Esophagus (tissue), 2 donors: ENCODE data around the gene TBC1D22B. TPM values are rescaled to one million over a fixed set of nuclear protein-coding genes. Genes with fewer than 3 reads are reported as not detected.
A peak's percentile ranks its signal among the peaks of the same experiment; 100 is the strongest.
"Not testable (repeated sequence)": the region's sequence is repeated elsewhere in the genome, so short reads cannot be mapped to it uniquely, and the experiment has no call there.

Experiments used
- H3K27ac ChIP-seq, 2 donors: one replicate each; pipeline ENCODE4 v1.5.1; 2013; ENCODE audit warnings: low read depth in 2 of 2, mild to moderate bottlenecking in 2 of 2, inconsistent platforms in 1 of 2, low read length in 1 of 2, moderate library complexity in 1 of 2
- H3K27me3 ChIP-seq, 2 donors: one replicate each; pipeline ENCODE4 v1.6.1; 2013; ENCODE audit warnings: low read length in 2 of 2, control low read depth in 1 of 2, mild to moderate bottlenecking in 1 of 2; ENCODE audit not compliant: insufficient read depth in 2 of 2, control insufficient read depth in 1 of 2
- H3K36me3 ChIP-seq, 2 donors: one replicate each; pipeline ENCODE4 v1.6.1; 2013; ENCODE audit warnings: low read length in 1 of 2; ENCODE audit not compliant: control insufficient read depth in 2 of 2, insufficient read depth in 2 of 2
- H3K4me1 ChIP-seq, 2 donors: one replicate each; pipeline ENCODE4 v1.6.1; 2013; ENCODE audit warnings: low read length in 1 of 2; ENCODE audit not compliant: control insufficient read depth in 2 of 2, insufficient read depth in 2 of 2
- H3K4me3 ChIP-seq, 2 donors: one replicate each; pipeline ENCODE4 v1.5.1; 2013; ENCODE audit warnings: low read length in 2 of 2, mild to moderate bottlenecking in 2 of 2, low read depth in 1 of 2, moderate library complexity in 1 of 2
- H3K9me3 ChIP-seq, 2 donors: one replicate each; pipeline ENCODE4 v1.6.1; 2013; ENCODE audit warnings: mild to moderate bottlenecking in 2 of 2, low read depth in 1 of 2, low read length in 1 of 2, moderate library complexity in 1 of 2; ENCODE audit not compliant: control insufficient read depth in 2 of 2, insufficient read depth in 1 of 2
- WGBS, 2 donors: extraction: QIAGEN DNeasy Blood & Tissue Kit; methylation state at CpG; one replicate each; pipeline ENCODE4 v1.1.7; 2013; 5-methylcytosine and 5-hydroxymethylcytosine counted together
- polyA plus RNA-seq, 2 donors: library from polyadenylated mRNA; stranded (reverse); fragments of 200-250 nt; gene quantifications; one replicate each; pipeline ENCODE4 v1.2.3, GENCODE V29; 2013
- donor health status: healthy with polysubstance abuse.
- donor health status: Bipolar disorder and iron deficiency.

TBC1D22B gene
- polyA plus RNA-seq, 2 donors: 6.9 to 9.1 TPM

- no peaks in the 10 kb centered on the region for H3K4me1 ChIP-seq
- no peaks in the 10 kb centered on the region for H3K36me3 ChIP-seq
- H3K27ac ChIP-seq: no peak overlapping the region
- H3K4me3 ChIP-seq: no peak overlapping the region
- no peaks in the 10 kb centered on the region for H3K9me3 ChIP-seq
- 78 to 84% methylated on average over 4 of the region's 4 CpGs for WGBS, 2 donors
- no peaks in the 10 kb centered on the region for H3K27me3 ChIP-seq
Measured at GRCh38 chr6:37340639-37340943, 83.0 kb downstream of the TBC1D22B start.

DNA sequence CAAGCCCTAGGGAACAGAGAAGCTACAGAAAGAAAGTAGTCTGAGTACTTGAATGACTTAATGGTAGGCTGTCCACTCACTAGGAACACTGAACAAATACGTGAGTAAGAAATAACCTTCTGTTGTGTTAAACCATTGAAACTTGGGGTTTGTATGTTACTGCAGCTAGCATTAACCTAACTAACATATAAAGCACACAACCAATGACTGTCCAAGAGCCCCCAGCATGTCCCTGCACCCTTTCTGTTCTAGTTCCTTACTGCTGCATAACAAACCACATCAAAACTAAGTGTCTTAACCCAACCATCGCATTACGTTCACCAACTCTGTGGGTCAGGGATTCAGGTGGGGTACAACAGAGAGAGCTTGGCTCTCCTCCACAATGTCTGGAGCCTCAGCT is 85.7 kb downstream of the TBC1D22B start:
- no peak overlapping the region for H3K4me3 ChIP-seq
- H3K27ac ChIP-seq: no peak overlapping the region
- no peaks in the 10 kb centered on the region for H3K27me3 ChIP-seq
- no peaks in the 10 kb centered on the region for H3K9me3 ChIP-seq
- no peaks in the 10 kb centered on the region for H3K36me3 ChIP-seq
- H3K4me1 ChIP-seq: no peaks in the 10 kb centered on the region
- 85 to 87% methylated on average over 3 of the region's 3 CpGs for WGBS, 2 donors

DNA sequence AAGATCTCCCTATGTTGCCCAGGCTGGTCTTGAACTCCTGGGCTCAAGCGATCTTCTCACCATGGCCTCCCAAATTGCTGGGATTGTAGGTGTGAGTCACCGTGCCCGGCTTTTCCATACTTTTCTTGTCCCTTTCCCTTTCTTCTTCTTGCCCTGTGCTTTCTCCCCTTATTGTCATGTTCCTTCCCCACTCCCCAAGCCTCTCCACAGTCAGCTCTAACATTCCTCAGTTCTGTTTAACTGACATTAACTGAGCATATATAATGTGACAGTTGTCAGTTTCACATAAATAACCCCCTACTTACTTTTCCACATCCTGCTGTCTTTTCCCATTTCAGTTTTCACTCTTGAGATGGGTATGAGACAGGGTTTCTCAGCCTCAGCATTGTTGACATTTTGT is 86.7 kb downstream of the TBC1D22B start:
- no peaks in the 10 kb centered on the region for H3K9me3 ChIP-seq
- H3K36me3 ChIP-seq: no peaks in the 10 kb centered on the region
- 87 to 91% methylated on average over 3 of the region's 3 CpGs for WGBS, 2 donors
- no peak overlapping the region for H3K4me3 ChIP-seq
- H3K27ac ChIP-seq: no peak overlapping the region
- no peaks in the 10 kb centered on the region for H3K4me1 ChIP-seq
- no peaks in the 10 kb centered on the region for H3K27me3 ChIP-seq

DNA sequence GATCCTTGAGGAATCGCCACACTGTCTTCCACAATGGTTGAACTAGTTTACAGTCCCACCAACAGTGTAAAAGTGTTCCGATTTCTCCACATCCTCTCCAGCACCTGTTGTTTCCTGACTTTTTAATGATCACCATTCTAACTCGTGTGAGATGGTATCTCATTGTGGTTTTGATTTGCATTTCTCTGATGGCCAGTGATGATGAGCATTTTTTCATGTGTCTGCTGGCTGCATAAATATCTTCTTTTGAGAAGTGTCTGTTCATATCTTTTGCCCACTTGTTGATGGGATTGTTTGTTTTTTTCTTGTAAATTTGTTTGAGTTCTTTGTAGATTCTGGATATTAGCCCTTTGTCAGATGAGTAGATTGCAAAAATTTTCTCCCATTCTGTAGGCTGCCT is 88.2 kb downstream of the TBC1D22B start:
- not testable (repeated sequence) for H3K9me3 ChIP-seq, H3K27ac ChIP-seq, H3K36me3 ChIP-seq, H3K4me1 ChIP-seq, H3K4me3 ChIP-seq, H3K27me3 ChIP-seq
- WGBS, 2 donors: 72 to 81% methylated on average over 3 of the region's 3 CpGs

- WGBS, 2 donors: 84 to 91% methylated on average over 3 of the region's 3 CpGs
Measured at GRCh38 chr6:37347177-37347576, 89.6 kb downstream of the TBC1D22B start.

GRCh38 chr6:37347670-37348111 is 90.1 kb downstream of the TBC1D22B start:
- H3K27ac ChIP-seq: no peak overlapping the region

More at GRCh38 chr6:37347177-37347576, 89.6 kb downstream of the TBC1D22B start:
- Histone ChIP-seq H3K4me3 (no peak overlapping the region), H3K4me1 (no peaks in the 10 kb centered on the region), H3K9me3 (no peaks in the 10 kb centered on the region), H3K27ac (no peak overlapping the region), H3K36me3 (no peaks in the 10 kb centered on the region), H3K27me3 (no peaks in the 10 kb centered on the region)

GRCh38 chr6:37351027-37351426 is 93.5 kb downstream of the TBC1D22B start:
- H3K27ac ChIP-seq: no peak overlapping the region
- H3K4me1 ChIP-seq: no peaks in the 10 kb centered on the region
- H3K36me3 ChIP-seq: no peaks in the 10 kb centered on the region
- no peak overlapping the region for H3K4me3 ChIP-seq
- no peaks in the 10 kb centered on the region for H3K9me3 ChIP-seq
- H3K27me3 ChIP-seq: no peaks in the 10 kb centered on the region
- 90 to 95% methylated on average over 3 of the region's 3 CpGs for WGBS, 2 donors

More at GRCh38 chr6:37347670-37348111, 90.1 kb downstream of the TBC1D22B start:
- Histone ChIP-seq H3K27me3 (no peaks in the 10 kb centered on the region), H3K4me1 (no peaks in the 10 kb centered on the region), H3K36me3 (no peaks in the 10 kb centered on the region), H3K9me3 (no peaks in the 10 kb centered on the region), H3K4me3 (no peak overlapping the region)
- 59 to 71% methylated on average over 4 of the region's 4 CpGs for WGBS, 2 donors

DNA sequence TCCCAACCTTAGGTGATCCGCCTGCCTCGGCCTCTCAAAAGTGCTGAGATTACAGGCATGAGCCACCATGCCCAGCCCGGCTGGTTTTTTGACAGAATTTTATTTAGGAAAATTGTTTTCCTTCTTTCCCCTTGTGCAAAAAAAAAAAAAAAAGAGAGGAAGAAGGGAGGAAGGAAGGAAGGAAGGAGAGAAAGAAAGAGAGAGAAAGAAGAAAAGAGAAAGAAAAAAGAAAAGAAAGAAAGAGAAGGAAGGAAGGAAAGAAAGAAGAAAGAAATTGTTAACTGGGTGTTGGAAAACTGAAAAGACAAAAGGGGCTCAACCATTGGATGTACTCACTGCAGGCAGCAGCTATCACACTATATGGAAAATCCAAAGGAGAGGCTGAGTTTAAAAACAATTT is 94.8 kb downstream of the TBC1D22B start:
- H3K9me3 ChIP-seq: no peaks in the 10 kb centered on the region
- no peaks in the 10 kb centered on the region for H3K36me3 ChIP-seq
- no peaks in the 10 kb centered on the region for H3K27me3 ChIP-seq
- H3K27ac ChIP-seq: no peak overlapping the region
- WGBS, 2 donors: 92 to 94% methylated on average over 3 of the region's 3 CpGs
- H3K4me1 ChIP-seq: no peaks in the 10 kb centered on the region
- H3K4me3 ChIP-seq: no peak overlapping the region

DNA sequence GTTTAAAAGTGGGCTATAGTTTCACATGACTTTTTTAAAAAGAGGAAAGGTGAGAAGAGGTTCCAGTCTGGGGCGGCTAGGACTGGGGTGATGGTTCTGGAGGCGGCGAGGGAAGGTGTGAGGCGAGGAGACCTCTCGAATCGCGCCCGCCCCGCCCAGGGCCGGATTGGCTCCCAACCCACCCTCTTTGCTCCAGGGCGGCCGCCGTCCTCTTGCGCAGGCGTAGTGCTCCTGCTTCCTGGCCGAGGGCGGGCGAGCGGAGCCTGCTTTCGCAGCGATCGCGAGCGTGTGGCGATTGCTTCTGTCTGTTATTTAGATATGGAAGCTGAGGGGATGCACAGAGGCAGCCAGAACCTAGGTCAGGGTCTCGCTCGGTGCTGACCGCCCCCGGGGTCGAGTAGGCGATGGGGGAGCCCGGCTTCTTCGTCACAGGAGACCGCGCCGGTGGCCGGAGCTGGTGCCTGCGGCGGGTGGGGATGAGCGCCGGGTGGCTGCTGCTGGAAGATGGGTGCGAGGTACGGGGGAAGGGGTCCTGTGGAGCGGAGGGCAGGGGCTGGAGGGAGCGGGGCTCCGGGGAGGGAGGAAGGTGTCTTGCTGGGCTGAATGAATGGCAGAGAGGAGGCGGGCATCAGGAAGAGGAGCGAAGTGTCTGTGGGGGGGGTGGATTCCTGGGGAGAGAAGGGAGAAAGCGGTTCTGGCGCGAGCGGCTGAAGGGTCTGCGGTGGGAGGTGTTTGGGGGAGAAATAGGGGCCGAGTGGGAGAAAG is 96.4 kb downstream of the TBC1D22B start, which contains the start of gene RNF8:
Gene RNF8 (plus strand): TSS at position 223 of the 765 bp plus-strand sequence. CDS start 182 bp downstream, at position 405.
- Histone ChIP-seq H3K27me3 (no peaks in the 10 kb centered on the region), H3K36me3 (no peaks in the 10 kb centered on the region), H3K27ac (peak within 1 kb of the TSS; percentile 12 to 65), H3K9me3 (no peaks in the 10 kb centered on the region), H3K4me3 (peak within 1 kb of the TSS; percentile 84 to 91), H3K4me1 (no peaks in the 10 kb centered on the region)
- 0% methylated on average over 54 of the region's 54 CpGs for WGBS, 2 donors
